Tibial nerve (tissue), 4 donors: ENCODE results near the gene MYO9B. TPM values are rescaled to one million over a fixed set of nuclear protein-coding genes. Genes with fewer than 3 reads are reported as not detected.

Source experiments
- DNase-seq, 2 donors: peaks; one replicate each; pipeline ENCODE4 v3.0.0-alpha.2; 2019; ENCODE audit warnings: low spot score in 2 of 2
- H3K27ac ChIP-seq, 4 donors: fragments of 200-600 bp; sonication (generic) in 3 of 4; one replicate each; pipeline ENCODE4 v1.5.1; 2017 to 2019; ENCODE audit warnings: mild to moderate bottlenecking in 1 of 4
- H3K27me3 ChIP-seq, 2 donors: fragments of 200-600 bp; sonication (generic) in 1 of 2; one replicate each; pipeline versions ENCODE4 v1.5.1 to v1.6.0; 2017 to 2019
- H3K36me3 ChIP-seq, 3 donors: fragments of 200-600 bp; sonication (generic); one replicate each; pipeline ENCODE4 v1.5.1; 2018 to 2019
- H3K4me1 ChIP-seq, 4 donors: fragments of 200-600 bp; sonication (generic) in 3 of 4; one replicate each; pipeline ENCODE4 v1.5.1; 2017 to 2019
- H3K4me3 ChIP-seq, 4 donors: fragments of 200-600 bp; sonication (generic) in 3 of 4; one replicate each; pipeline ENCODE4 v1.5.1; 2017 to 2019; ENCODE audit warnings: mild to moderate bottlenecking in 1 of 4, moderate library complexity in 1 of 4
- H3K9me3 ChIP-seq, 4 donors: fragments of 200-600 bp; sonication (generic) in 3 of 4; one replicate each; pipeline ENCODE4 v1.5.1; 2017 to 2019
- EP300 ChIP-seq, 2 donors: sonication (generic); formaldehyde crosslinking; IDR thresholded peaks; one replicate each; pipeline ENCODE4 v1.6.1; 2017; ENCODE audit warnings: antibody characterized with exemption in 2 of 2, mild to moderate bottlenecking in 1 of 2
- POLR2A ChIP-seq, 2 donors: fragments of 450-650 bp; IDR thresholded peaks; one replicate each; pipeline ENCODE4 v1.6.1; 2017; ENCODE audit warnings: antibody characterized with exemption in 2 of 2, mild to moderate bottlenecking in 2 of 2, moderate library complexity in 2 of 2
- WGBS, 2 donors: methylation state at CpG; one replicate each; pipeline ENCODE4 v1.1.5; 2018; 5-methylcytosine and 5-hydroxymethylcytosine counted together
- total RNA-seq, 4 donors: library from RNA; depleted of rRNA; stranded (reverse); fragments of >200 nt; gene quantifications; one replicate each; pipeline ENCODE4 v1.1.0, GENCODE V29; 2016
- TF ChIP-seq, protein P1 (sequence below), 5 experiments: fragments of 200-600 bp in 3 of 5; fragments of 450-650 bp in 2 of 5; sonication (generic) in 3 of 5; IDR thresholded peaks; one replicate each; pipeline ENCODE4 v1.5.1; 2016 to 2019; ENCODE audit warnings: antibody characterized with exemption in 5 of 5, mild to moderate bottlenecking in 3 of 5, moderate library complexity in 2 of 5

Gene MYO9B
- total RNA-seq, 4 donors from 2014 or later = 61.7 to 201 (median 115) TPM

DNA sequence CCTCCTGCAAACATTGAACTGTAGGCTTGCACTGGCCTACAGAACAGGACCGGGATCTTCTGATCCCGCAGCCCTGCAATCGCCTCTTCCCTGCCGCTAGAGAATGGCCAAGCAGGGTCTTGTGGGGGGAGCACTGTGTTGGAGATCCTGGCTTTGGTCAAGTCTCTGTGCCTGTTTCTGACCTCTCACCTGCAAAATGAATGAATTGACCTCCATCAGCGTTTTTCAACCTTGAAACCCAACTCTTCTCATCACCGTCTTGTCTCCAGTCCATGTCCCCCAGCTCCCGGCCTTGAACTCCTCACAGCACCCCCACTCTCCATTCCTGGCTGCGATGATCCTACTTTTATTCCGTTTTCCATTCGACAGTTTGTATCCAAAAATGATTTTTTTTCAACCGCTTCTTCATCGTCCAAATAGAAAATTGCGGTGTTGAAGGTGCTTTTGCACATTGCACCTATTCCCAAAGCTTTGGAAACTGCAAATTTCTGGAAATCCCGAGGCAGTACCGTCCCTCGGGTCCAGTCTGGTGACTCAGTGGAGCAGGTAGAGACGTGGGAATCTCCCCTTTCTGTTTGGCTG is 2.0 kb downstream of the MYO9B start:
- no peak for DNase-seq
- WGBS, 2 donors = 82% methylated on average over 17 of the region's 17 CpGs
- Histone ChIP-seq H3K4me3 (peak overlapping the region in 1 of 4 donors; percentile 75), H3K27me3 (no peaks in the 10 kb centered on the region), H3K27ac (peak overlapping the region in 3 of 4 donors; percentile 89 to 96 (median 94)), H3K9me3 (no peaks in the 10 kb centered on the region), H3K36me3 (peaks cover 0 to 6% (median 0%) of the 10 kb centered on the region in 3 donors), H3K4me1 (peaks cover 0 to 80% (median 42%) of the 10 kb centered on the region in 4 donors)
- TF ChIP-seq POLR2A (IDR thresholded peaks at IDR 0.05) (no peak), EP300 (IDR thresholded peaks at IDR 0.05) (no peak)
- TF ChIP-seq, protein P1, sequence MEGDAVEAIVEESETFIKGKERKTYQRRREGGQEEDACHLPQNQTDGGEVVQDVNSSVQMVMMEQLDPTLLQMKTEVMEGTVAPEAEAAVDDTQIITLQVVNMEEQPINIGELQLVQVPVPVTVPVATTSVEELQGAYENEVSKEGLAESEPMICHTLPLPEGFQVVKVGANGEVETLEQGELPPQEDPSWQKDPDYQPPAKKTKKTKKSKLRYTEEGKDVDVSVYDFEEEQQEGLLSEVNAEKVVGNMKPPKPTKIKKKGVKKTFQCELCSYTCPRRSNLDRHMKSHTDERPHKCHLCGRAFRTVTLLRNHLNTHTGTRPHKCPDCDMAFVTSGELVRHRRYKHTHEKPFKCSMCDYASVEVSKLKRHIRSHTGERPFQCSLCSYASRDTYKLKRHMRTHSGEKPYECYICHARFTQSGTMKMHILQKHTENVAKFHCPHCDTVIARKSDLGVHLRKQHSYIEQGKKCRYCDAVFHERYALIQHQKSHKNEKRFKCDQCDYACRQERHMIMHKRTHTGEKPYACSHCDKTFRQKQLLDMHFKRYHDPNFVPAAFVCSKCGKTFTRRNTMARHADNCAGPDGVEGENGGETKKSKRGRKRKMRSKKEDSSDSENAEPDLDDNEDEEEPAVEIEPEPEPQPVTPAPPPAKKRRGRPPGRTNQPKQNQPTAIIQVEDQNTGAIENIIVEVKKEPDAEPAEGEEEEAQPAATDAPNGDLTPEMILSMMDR (IDR thresholded peaks at IDR 0.05) = no peak

DNA sequence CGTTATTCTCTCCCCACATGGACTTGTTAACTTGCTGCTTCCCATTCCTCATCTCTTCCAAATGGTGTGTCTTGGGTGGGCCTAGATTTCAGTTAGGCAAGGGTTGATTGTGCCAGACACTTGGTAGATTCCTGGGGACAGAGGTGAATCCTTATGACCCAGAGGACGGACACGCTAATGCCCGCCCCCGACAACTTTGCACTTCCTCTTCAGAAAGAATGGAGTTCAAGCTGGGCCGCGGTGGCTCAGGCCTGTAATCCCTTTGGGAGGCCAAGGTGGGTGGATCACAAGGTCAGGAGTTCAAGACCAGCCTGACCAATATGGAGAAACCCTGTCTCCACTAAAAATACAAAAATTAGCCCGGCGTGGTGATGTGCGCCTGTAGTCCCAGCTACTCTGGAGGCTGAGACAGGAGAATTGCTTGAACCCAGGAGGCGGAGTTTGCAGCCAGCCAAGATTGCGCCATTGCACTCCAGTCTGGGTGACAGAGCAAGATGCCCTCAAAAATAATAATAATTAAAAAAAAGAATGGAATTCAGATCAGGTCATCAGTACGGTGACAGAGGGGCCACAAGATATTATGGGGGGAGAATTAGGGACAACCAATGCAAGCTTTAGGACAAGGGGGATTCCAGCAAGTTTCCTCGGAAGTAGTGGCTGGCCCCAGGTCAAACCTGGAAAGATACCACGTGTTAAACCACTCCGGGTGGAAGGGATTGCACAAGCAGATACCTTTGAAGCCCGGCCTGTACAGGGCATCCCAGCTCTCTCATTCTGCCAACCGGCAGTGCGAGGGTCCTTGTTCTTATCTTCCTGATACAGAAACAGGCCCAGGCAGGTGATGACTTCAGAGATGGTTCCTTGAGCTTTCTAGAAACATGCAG is 2.7 kb downstream of the MYO9B start:
- no peaks in the 10 kb centered on the region for H3K36me3 ChIP-seq
- TF ChIP-seq, protein P1 (IDR thresholded peaks at IDR 0.05) = no peak
- TF ChIP-seq POLR2A (IDR thresholded peaks at IDR 0.05) (no peak), EP300 (IDR thresholded peaks at IDR 0.05) (no peak)
- no peak overlapping the region for H3K4me3 ChIP-seq
- H3K9me3 ChIP-seq = no peaks in the 10 kb centered on the region
- no peak for DNase-seq
- H3K27ac ChIP-seq = peak overlapping the region in 3 of 4 donors; percentile 86 to 96 (median 94)
- no peaks in the 10 kb centered on the region for H3K27me3 ChIP-seq
- H3K4me1 ChIP-seq = peaks cover 0 to 85% (median 43%) of the 10 kb centered on the region in 4 donors
- WGBS, 2 donors = 78 to 79% methylated on average over 19 of the region's 19 CpGs

DNA sequence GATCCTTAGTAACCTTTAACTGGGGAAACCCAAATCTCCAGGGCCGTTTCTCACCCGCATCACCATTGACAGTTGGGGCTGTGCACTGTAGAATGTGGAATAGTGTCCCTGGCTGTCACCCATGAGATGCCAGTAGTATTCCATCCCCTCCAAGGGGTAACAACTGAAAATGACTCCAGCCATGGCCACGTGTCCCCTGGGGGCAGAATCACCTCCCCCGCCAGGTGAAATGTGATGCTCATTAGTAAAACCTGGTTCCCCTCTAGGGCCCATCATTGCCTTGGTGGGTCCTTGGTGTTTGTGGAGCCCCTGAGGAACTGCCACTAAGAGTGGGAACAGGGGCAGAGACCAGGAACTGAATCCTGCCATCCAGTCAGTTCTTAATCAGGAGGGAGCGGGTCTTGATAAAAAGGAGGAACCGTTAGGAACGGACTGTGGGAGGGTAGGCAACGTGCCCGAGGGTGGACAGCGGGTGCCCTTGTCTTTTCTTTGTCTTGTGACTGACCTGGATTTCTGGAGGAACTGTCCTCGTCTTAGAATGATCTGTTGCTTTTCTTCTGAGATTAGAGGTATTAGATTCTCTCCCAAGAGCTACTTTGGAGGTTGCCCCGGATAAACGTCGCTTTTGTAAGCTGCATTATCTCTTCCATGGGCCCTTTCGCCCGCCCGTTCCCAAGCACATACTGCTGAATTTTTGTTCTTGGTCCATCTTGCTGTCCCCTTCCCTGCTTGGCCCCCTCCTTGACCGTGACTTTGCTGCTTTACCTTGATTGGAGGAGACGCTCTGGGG is 3.5 kb downstream of the MYO9B start:
- H3K4me3 ChIP-seq = peak overlapping the region; percentile 20 to 46 (median 28)
- no peaks in the 10 kb centered on the region for H3K27me3 ChIP-seq
- no peaks in the 10 kb centered on the region for H3K9me3 ChIP-seq
- H3K36me3 ChIP-seq = no peaks in the 10 kb centered on the region
- TF ChIP-seq, protein P1 (IDR thresholded peaks at IDR 0.05) = no peak
- TF ChIP-seq EP300 (IDR thresholded peaks at IDR 0.05) (no peak), POLR2A (IDR thresholded peaks at IDR 0.05) (peak in 1 of 2 donors; percentile 4)
- peak overlapping the region; percentile 71 to 96 (median 90) for H3K27ac ChIP-seq
- peaks cover 0 to 78% (median 40%) of the 10 kb centered on the region in 4 donors for H3K4me1 ChIP-seq
- WGBS, 2 donors = 45 to 56% methylated on average over 19 of the region's 19 CpGs
- DNase-seq = no peak

DNA sequence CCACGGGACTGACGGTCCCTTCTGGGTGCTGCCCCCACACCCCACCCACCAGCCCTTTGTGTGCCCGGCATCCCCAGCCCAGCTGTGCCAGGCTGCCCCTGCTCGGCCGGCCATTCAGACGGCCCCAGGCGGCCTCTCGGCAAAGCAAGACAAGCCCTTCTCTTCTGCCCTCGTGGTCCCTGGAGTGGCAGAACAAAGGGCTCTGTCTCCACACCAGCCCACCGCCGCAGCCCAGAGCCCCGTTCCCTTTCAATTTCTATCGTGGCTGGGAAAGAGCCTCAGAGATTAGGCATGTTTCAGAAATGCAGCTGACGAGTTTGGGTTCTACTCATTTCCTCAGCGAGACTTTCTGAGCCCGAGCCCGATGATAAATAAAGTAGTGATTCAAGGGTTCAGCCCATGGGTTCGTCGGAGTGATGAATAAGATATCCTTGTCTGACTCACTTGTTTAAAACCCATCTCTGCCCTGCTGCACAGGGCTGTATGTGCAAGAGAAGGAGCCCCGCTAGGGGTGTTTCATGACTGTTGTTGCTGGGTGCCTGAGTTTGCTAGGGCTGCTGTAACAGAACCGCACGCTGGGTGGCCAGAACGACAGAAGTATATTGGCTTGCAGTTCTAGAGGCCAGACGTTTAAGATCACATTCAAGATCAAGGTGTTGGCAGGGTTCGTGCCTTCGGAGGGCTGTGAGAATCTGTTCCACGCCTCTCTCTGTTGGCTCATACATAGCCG is 4.3 kb downstream of the MYO9B start:
- peak; percentile 41 to 73 for DNase-seq
- peak overlapping the region; percentile 20 to 46 (median 28) for H3K4me3 ChIP-seq
- no peaks in the 10 kb centered on the region for H3K27me3 ChIP-seq
- no peak for TF ChIP-seq POLR2A (IDR thresholded peaks at IDR 0.05)
- TF ChIP-seq, protein P1 (IDR thresholded peaks at IDR 0.05) = peak; percentile 40 to 77 (median 50)
- TF ChIP-seq EP300 (IDR thresholded peaks at IDR 0.05) = peak in 1 of 2 donors; percentile 53
- WGBS, 2 donors = 23 to 33% methylated on average over 28 of the region's 28 CpGs
- H3K4me1 ChIP-seq = peaks cover 0 to 73% (median 38%) of the 10 kb centered on the region in 4 donors
- no peaks in the 10 kb centered on the region for H3K36me3 ChIP-seq
- H3K9me3 ChIP-seq = no peaks in the 10 kb centered on the region
- peak overlapping the region; percentile 71 to 96 (median 90) for H3K27ac ChIP-seq
